Right lobe of liver (tissue), 6 donors: ENCODE results near the gene B3GAT3. TPM values are rescaled to one million over a fixed set of nuclear protein-coding genes. Genes with fewer than 3 reads are reported as not detected.

Experiments
- ATAC-seq, 4 donors: fragments of 200-7000 bp; cut with Tn5 transposase; one replicate each; pipeline ENCODE4 v1.9.1; 2020; ENCODE audit warnings: mild to moderate bottlenecking in 4 of 4, moderate library complexity in 4 of 4
- DNase-seq, 3 donors: peaks; one replicate each; pipeline ENCODE4 v3.0.0-alpha.2; 2020
- H3K27ac ChIP-seq, 3 donors: fragments of 200-600 bp; one replicate each; pipeline ENCODE4 v1.8.0; 2022
- H3K27me3 ChIP-seq, 2 donors: fragments of 200-600 bp; one replicate each; pipeline ENCODE4 v1.8.0; 2022
- H3K36me3 ChIP-seq, 4 donors: fragments of 200-600 bp; sonication (generic) in 1 of 4; one replicate each; pipeline versions ENCODE4 v1.5.1 to v1.8.0; 2017 to 2022; ENCODE audit warnings: control low read depth in 1 of 4
- H3K4me1 ChIP-seq, 4 donors: fragments of 200-600 bp; sonication (generic) in 1 of 4; one replicate each; pipeline versions ENCODE4 v1.5.1 to v1.8.0; 2017 to 2022; ENCODE audit warnings: control low read depth in 1 of 4
- H3K4me3 ChIP-seq, 3 donors: fragments of 200-600 bp; one replicate each; pipeline ENCODE4 v1.8.0; 2022
- H3K9me3 ChIP-seq, 4 donors: fragments of 200-600 bp; sonication (generic) in 1 of 4; one replicate each; pipeline versions ENCODE4 v1.5.1 to v1.8.0; 2017 to 2022; ENCODE audit warnings: control low read depth in 1 of 4
- CTCF ChIP-seq, 4 donors: fragments of 200-600 bp in 3 of 4; fragments of 450-650 bp in 1 of 4; IDR thresholded peaks; one replicate each; pipeline versions ENCODE4 v1.5.1 to v1.8.0; 2016 to 2022; ENCODE audit warnings: antibody characterized with exemption in 4 of 4, mild to moderate bottlenecking in 2 of 4
- POLR2A ChIP-seq: fragments of 450-650 bp; IDR thresholded peaks from one replicate; pipeline ENCODE4 v1.6.1; 2017; ENCODE audit warnings: antibody characterized with exemption, mild to moderate bottlenecking
- WGBS: methylation state at CpG from one replicate; pipeline ENCODE4 v1.1.6; 2018; ENCODE audit warnings: low coverage, low lambda C conversion rate; ENCODE audit not compliant: insufficient coverage; ENCODE audit errors: missing lambda C conversion rate; 5-methylcytosine and 5-hydroxymethylcytosine counted together
- intact Hi-C, 2 donors: fragments of 100-400 bp; cut with DNase I; formaldehyde crosslinking; loops; one replicate each; pipeline versions ENCODE4 v1.11.2 to v1.14.1; 2022
- total RNA-seq, 6 experiments: library from RNA; depleted of rRNA in 2 of 6; stranded (reverse); fragments of >200 nt in 2 of 6; fragmentation: NEBNext Ultra II Directional in 3 of 6; extraction: Animal tissue kit (Norgen Biotek cat#: 25700) in 3 of 6; gene quantifications; one replicate each; pipeline versions ENCODE4 v1.1.0 to v1.2.4, GENCODE V29; 2016 to 2023
- donor health status: DM: no; HTN: yes; CAD: no.
- donor health status: DM: no; HTN: no; CAD: no.
- donor health status: DM: no; HTN: no; CAD: no.
- donor health status: DM: no; HTN: yes; CAD: no.
- donor health status: DM: no; HTN: yes; CAD: no.

The B3GAT3 gene
- total RNA-seq, 6 experiments from 2014 or later, result 17.1 to 32.8 (median 23.4) TPM

GRCh38 chr11:62614275-62614674 is 7.5 kb downstream of the B3GAT3 start:
- peak in 1 of 3 donors; percentile 49 for DNase-seq
- Histone ChIP-seq H3K27ac (no peak overlapping the region), H3K4me3 (no peak overlapping the region), H3K9me3 (no peaks in the 10 kb centered on the region), H3K36me3 (no peaks in the 10 kb centered on the region), H3K4me1 (peaks cover 0 to 17% (median 4%) of the 10 kb centered on the region in 4 donors), H3K27me3 (no peaks in the 10 kb centered on the region)
- 77% methylated on average over 8 of the region's 8 CpGs for WGBS
- intact Hi-C loops, result loop anchor here in 1 of 2 donors (10.0 kb wide), 1 partner anchor 61 kb away; the partner anchor contains the start of genes LBHD1, UBXN1 and UQCC3
- no peak for TF ChIP-seq CTCF (IDR thresholded peaks at IDR 0.05)
- ATAC-seq, result peak in 1 of 4 donors; percentile 12

GRCh38 chr11:62613291-62613778 is 8.5 kb downstream of the B3GAT3 start:
- intact Hi-C loops, result loop anchor here in 1 of 2 donors (10.0 kb wide), 1 partner anchor 61 kb away; the partner anchor contains the start of genes LBHD1, UBXN1 and UQCC3

GRCh38 chr11:62612366-62613290 is 9.2 kb downstream of the B3GAT3 start, which contains the start of the genes EML3 and ROM1:
EML3 (minus strand) TSS chr11:62612775; CDS start chr11:62612457, 318 bp downstream.
ROM1 (plus strand) TSS chr11:62613257; CDS start chr11:62613282, 25 bp downstream.
- DNase-seq (peak; percentile 89 to 92 (median 89)), ATAC-seq (peak; percentile 81 to 89 (median 88))
- peaks cover 0 to 19% (median 5%) of the 10 kb centered on the region in 4 donors for H3K4me1 ChIP-seq
- peak within 1 kb of the TSS; percentile 75 to 94 (median 90) for H3K27ac ChIP-seq
- intact Hi-C loops, result loop anchor here in 1 of 2 donors (10.0 kb wide), 1 partner anchor 62 kb away; the partner anchor contains the start of genes LBHD1, UBXN1 and UQCC3
- 1% methylated on average over 13 of the region's 91 CpGs for WGBS
- no peaks in the 10 kb centered on the region for H3K27me3 ChIP-seq
- TF ChIP-seq POLR2A, result peak; percentile 21
- peak; percentile 89 to 98 (median 94) for TF ChIP-seq CTCF (IDR thresholded peaks at IDR 0.05)
- H3K9me3 ChIP-seq, result no peaks in the 10 kb centered on the region
- H3K4me3 ChIP-seq, result peak within 1 kb of the TSS; percentile 67 to 80 (median 78)
- H3K36me3 ChIP-seq, result no peaks in the 10 kb centered on the region

More at GRCh38 chr11:62613291-62613778, 8.5 kb downstream of the B3GAT3 start:
- 80% methylated on average over 1 of the region's 15 CpGs for WGBS
- no peaks in the 10 kb centered on the region for H3K9me3 ChIP-seq
- H3K36me3 ChIP-seq, result no peaks in the 10 kb centered on the region
- H3K27ac ChIP-seq, result peak overlapping the region; percentile 75 to 94 (median 90)
- ATAC-seq (peak in 3 of 4 donors; percentile 1 to 8 (median 3)), DNase-seq (no peak)
- H3K27me3 ChIP-seq, result no peaks in the 10 kb centered on the region
- H3K4me1 ChIP-seq, result peaks cover 0 to 17% (median 4%) of the 10 kb centered on the region in 4 donors
- TF ChIP-seq CTCF (IDR thresholded peaks at IDR 0.05), result no peak
- no peak for TF ChIP-seq POLR2A
- H3K4me3 ChIP-seq, result peak overlapping the region in 2 of 3 donors; percentile 67 to 78

GRCh38 chr11:62611705-62612365 is 10.0 kb downstream of the B3GAT3 start:
- WGBS, result 1% methylated on average over 20 of the region's 34 CpGs
- peak in 1 of 3 donors; percentile 34 for DNase-seq
- Histone ChIP-seq H3K27ac (peak overlapping the region; percentile 75 to 94 (median 90)), H3K27me3 (no peaks in the 10 kb centered on the region), H3K9me3 (no peaks in the 10 kb centered on the region), H3K4me3 (peak overlapping the region; percentile 67 to 80 (median 78)), H3K36me3 (no peaks in the 10 kb centered on the region), H3K4me1 (peaks cover 0 to 27% (median 9%) of the 10 kb centered on the region in 4 donors)
- no peak for TF ChIP-seq CTCF (IDR thresholded peaks at IDR 0.05)
- ATAC-seq, result no peak
- intact Hi-C loops, result loop anchor here in 1 of 2 donors (10.0 kb wide), 1 partner anchor 63 kb away; the partner anchor contains the start of genes LBHD1, UBXN1 and UQCC3
